Subcutaneous adipose tissue (tissue), 4 donors: Measurements from ENCODE around the gene KRT33A. TPM values are rescaled to one million over a fixed set of nuclear protein-coding genes. Genes with fewer than 3 reads are reported as not detected.

ENCODE experiments used
- total RNA-seq, 4 donors: library from RNA; depleted of rRNA; stranded (reverse); fragments of >200 nt; gene quantifications; one replicate each; pipeline ENCODE4 v1.1.0, GENCODE V29; 2016
- TF ChIP-seq, protein P1 (sequence below): fragments of 450-650 bp; IDR thresholded peaks from one replicate; pipeline ENCODE4 v1.5.1; 2016; ENCODE audit warnings: low read depth, mild to moderate bottlenecking, control low read depth, antibody characterized with exemption, moderate library complexity

Gene KRT33A
- total RNA-seq, 4 donors from 2014 or later = not detected

DNA sequence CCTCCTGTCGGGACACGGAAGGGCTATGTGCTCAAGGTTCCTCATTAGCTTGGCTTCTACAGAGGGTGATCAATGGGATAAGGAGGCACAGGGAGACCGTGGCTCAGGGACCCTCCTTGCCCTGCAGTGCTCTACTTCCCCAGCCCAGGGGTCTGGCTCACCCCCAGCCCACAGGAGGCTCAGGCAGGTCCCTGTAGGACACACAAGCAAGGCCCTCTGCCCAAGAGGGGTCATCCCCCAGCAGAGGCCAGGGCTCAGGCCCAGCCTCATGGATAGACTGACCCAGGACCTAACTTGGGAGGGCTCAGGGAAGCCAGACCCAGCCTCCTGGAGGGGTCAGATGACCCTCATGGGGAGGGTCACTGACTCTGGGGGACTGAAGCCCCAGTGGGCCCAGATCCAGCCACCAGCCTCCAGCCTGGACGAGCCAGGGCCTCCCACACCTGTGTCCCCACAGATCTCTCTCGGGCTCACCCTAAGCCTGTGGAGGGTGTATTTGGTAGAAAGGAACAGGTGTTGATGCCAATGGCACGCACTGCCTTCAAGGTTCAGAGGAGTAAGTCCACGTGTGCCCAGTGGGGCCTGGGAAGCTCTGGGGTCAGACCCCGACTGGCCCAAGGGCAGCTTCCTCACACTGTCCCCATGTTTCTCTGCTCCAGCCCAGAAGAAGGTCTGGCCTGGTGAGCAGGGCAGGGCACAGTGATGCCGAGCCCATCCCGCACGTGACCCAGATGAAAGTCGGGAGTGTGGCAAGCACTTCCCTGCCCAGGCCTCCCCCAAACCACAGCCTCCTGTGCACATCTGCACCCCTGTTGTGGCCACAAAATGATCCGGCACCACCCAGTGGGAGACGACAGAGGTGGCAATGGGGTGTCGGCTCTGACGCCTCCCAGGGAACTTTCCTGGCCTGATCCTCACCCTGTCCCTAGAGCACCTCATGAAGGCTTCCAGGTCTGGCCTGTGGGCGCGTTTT, 24.2 kb downstream of the KRT33A start:
- TF ChIP-seq, protein P1, sequence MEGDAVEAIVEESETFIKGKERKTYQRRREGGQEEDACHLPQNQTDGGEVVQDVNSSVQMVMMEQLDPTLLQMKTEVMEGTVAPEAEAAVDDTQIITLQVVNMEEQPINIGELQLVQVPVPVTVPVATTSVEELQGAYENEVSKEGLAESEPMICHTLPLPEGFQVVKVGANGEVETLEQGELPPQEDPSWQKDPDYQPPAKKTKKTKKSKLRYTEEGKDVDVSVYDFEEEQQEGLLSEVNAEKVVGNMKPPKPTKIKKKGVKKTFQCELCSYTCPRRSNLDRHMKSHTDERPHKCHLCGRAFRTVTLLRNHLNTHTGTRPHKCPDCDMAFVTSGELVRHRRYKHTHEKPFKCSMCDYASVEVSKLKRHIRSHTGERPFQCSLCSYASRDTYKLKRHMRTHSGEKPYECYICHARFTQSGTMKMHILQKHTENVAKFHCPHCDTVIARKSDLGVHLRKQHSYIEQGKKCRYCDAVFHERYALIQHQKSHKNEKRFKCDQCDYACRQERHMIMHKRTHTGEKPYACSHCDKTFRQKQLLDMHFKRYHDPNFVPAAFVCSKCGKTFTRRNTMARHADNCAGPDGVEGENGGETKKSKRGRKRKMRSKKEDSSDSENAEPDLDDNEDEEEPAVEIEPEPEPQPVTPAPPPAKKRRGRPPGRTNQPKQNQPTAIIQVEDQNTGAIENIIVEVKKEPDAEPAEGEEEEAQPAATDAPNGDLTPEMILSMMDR = no peak

GRCh38 chr17:41325611-41326010, 25.0 kb downstream of the KRT33A start:
- TF ChIP-seq, protein P1 = no peak

DNA sequence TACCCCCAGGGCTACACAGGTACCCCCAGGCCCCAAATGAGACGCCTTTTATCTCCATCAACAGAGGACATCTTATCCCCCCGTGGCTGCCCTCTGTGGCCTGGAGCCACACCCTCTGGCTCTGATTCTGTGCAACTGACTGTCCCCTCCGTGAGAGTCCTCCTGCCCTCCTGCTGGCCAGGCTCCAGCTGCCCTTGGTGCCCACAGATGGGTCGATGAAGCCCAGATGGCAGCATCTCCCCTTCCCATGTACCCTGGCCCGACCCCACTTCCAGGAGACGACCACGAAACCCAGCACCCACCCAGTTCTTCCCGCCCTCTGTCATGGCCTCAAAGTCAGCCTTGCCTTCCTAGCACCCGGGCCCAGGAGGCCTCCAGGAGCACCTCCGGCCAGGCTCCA, 25.5 kb downstream of the KRT33A start:
- TF ChIP-seq, protein P1 = no peak

DNA sequence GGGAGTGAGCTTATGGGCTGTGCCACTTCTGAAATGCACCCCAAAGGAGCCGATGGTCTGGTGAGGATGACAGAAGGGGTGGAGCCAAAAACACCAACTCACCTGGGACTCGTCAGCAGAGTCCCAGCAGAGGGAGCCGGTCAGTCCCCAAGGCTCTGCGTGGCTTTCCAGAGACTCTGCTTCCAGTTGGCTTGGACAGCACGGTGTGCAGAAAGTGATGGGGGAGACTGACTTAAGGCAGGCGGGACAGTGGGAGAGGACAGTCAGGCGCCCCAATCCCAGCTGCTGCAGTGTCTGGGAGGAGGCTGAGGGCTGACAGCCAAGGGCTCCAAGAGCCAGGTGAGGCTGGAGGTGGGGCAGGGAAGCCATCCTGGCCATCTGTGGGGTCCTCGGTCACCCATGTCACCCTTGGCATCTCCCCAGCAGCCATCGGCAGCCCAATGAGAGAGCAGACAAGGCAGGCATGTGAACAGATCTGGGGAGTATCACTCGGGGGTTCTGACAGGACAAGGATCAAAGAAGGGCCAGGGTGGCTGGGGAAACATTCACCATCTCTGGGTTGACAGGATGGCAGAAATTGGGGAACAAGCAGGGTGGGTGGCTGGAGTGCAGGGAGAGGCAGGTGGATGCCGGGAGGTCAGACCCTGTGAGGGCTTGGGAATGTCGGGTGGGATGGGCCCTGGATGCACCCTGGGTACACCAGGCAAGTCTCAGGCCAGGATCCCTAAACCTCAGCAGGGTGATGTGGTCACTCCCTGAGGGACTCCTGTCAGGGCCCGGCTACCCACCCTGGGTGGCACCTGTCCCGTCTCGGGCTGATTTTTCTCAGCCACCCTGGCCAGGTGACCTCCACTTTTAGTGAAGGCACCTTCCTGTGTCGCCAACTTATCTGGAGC, 26.2 kb downstream of the KRT33A start:
- TF ChIP-seq, protein P1 = no peak

DNA sequence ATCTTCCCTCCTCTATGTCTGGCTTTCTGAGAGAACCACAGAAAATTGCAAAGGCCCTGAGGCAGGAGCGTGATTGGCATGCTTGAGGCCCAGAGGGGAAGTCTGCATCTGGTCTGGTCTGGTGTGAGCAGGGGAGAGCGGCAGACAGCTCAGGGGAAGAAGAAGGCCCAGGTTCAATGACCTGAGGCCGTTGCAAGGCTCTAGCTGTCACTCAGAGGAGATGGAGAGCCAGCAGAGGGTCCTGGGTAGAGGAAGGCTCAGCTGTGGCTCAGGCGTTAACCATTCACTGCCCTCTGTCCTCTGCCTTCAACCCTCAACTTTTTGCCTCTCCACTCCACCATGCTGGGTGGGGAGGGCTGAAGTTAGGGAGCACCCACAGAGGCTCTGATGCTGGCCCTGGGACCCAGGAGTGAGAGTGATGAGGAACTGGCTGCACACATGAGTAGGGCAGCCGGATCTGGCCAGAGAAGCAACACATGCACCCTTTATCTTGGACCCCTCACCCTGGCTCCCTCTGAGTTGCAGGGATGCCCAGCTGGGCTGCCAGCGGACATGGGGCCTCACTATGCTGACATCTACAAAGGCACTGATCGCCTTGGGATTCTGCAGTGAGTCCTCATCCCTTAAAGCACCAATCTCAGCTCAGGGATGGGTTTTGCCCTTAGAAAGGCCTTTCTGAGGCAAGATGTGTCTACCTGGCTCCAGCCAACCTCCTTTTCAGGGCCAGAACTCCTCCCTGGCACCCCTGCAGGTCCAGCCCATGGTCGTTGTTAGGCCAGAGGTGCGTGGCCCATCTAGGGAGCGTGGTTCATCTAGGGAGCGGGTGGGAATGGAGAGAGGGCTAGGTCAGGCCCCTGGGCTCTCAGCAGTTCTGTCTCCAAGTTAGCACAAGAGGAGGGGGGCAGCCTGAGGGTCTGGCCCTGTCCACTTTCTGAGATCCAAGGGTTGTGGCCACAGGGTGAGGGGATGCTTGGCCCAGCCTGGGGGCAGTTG, 27.4 kb downstream of the KRT33A start:
- TF ChIP-seq, protein P1 = no peak

DNA sequence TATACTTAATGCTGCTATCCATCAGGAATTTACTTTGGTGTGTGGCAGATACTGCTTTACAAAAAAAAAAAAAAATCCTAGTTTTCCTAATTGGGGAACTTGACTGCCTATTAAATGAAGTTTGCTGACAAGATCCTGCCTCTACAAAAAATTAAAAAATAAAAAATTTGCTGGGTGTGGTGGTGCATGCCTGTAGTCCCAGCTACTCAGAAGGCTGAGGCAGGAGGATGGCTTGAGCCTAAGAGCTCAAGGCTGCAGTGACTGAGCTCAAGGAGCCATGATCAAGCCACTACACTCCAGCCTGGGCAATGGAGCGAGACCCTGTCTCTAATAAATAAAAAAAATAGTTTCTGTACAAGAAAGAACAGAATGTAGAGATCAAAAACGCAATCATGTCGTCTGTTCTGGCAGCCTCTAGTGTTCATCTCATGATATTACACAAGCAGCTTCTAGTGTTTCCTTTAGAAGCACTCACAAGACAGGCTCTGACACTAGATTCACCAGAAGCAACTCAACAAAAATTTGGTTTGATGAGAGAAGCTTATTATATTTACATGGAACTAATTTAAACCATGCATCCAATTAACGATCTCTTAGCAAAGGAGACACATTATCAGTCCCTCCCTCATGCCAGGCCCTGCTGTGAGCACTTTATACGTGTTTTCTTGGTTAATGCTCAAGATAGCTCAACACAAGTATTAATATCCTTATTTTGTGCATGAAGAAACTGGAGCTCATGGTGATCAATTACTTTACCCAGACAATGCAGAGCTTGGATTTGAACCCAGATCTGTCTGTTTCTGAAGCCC, 28.3 kb downstream of the KRT33A start:
- TF ChIP-seq, protein P1 = no peak
